ENCODE data around the gene RHOH. TPM values are rescaled to one million over a fixed set of nuclear protein-coding genes. Genes with fewer than 3 reads are reported as not detected.

RHOH gene
- total RNA-seq, 4 donors from 2014 or later: 0.26 TPM; not detected in 3

DNA sequence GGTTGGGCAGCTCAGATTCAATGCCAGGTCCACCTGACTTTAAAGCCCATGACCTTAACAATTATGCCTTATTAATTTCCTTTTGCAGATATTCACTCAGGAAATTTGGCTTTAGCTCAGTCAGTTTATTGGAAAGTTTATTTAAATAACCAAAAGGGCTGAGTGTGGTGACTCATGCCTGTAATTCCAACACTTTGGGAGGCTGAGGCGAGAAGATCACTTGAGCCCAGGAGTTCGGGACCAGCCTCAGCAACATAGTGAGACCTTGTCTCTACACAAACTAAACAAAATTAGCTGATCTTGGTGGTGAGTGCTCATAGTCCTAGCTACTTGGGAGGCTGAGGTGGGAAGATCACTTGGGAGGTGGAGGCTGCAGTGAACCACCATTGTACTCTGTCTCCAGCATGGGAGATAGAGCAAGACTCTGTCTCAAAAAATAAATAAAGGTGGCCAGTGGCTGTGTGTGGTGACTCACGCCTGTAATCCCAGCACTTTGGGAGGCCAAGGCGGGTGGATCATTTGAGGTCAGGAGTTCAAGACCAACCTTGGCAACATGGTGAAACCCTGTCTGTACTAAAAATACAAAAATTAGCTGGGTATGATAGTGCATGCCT, 43.3 kb downstream of the RHOH start:
- intact Hi-C loops (cut with DNase I; ENCODE audit: low total_unique reads) (no loop called here), in situ Hi-C loops (cut with MboI; ENCODE audit: low sequenced_read_pairs in 4 of 4) (no loop called here)
- TF ChIP-seq, protein P1, sequence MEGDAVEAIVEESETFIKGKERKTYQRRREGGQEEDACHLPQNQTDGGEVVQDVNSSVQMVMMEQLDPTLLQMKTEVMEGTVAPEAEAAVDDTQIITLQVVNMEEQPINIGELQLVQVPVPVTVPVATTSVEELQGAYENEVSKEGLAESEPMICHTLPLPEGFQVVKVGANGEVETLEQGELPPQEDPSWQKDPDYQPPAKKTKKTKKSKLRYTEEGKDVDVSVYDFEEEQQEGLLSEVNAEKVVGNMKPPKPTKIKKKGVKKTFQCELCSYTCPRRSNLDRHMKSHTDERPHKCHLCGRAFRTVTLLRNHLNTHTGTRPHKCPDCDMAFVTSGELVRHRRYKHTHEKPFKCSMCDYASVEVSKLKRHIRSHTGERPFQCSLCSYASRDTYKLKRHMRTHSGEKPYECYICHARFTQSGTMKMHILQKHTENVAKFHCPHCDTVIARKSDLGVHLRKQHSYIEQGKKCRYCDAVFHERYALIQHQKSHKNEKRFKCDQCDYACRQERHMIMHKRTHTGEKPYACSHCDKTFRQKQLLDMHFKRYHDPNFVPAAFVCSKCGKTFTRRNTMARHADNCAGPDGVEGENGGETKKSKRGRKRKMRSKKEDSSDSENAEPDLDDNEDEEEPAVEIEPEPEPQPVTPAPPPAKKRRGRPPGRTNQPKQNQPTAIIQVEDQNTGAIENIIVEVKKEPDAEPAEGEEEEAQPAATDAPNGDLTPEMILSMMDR (IDR thresholded peaks at IDR 0.05 in 4 of 5, conservative IDR thresholded peaks at IDR 0.05 in 1 of 5): no peak
- no peak for TF ChIP-seq POLR2A (IDR thresholded peaks at IDR 0.05)
- Histone ChIP-seq H3K27ac (no peak overlapping the region), H3K9me3 (no peaks in the 10 kb centered on the region), H3K36me3 (no peaks in the 10 kb centered on the region), H3K27me3 (no peaks in the 10 kb centered on the region), H3K4me1 (no peaks in the 10 kb centered on the region), H3K4me3 (no peak overlapping the region)
- ATAC-seq (no peak), DNase-seq (no peak)

DNA sequence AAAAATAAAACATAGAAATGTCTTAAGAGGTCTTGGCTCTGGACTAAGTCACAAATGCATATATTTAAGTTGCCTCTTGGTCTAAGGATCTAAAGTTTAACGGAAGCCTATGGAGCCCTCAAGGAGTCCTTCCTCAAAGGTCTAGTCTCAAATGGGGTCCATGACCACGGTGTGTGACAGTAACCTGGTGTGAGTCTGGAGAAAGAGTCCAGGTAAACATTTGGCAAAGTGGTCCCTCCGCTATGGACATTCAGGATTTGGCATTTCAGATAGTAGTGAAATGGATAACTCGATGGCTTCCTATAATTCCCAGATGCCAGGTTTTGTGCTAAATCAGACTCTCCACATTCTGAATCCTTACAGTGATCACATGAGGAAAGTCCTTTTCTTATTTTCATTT, 44.2 kb downstream of the RHOH start:
- H3K27ac ChIP-seq: no peak overlapping the region
- intact Hi-C loops (cut with DNase I; ENCODE audit: low total_unique reads): no loop called here
- no peak for DNase-seq
- H3K4me1 ChIP-seq: no peaks in the 10 kb centered on the region
- H3K27me3 ChIP-seq: no peaks in the 10 kb centered on the region
- H3K36me3 ChIP-seq: no peaks in the 10 kb centered on the region
- in situ Hi-C loops (cut with MboI; ENCODE audit: low sequenced_read_pairs in 4 of 4): no loop called here
- H3K9me3 ChIP-seq: no peaks in the 10 kb centered on the region
- no peak overlapping the region for H3K4me3 ChIP-seq
- no peak for ATAC-seq
- TF ChIP-seq, protein P1 (IDR thresholded peaks at IDR 0.05 in 4 of 5, conservative IDR thresholded peaks at IDR 0.05 in 1 of 5): no peak
- no peak for TF ChIP-seq POLR2A (IDR thresholded peaks at IDR 0.05)

DNA sequence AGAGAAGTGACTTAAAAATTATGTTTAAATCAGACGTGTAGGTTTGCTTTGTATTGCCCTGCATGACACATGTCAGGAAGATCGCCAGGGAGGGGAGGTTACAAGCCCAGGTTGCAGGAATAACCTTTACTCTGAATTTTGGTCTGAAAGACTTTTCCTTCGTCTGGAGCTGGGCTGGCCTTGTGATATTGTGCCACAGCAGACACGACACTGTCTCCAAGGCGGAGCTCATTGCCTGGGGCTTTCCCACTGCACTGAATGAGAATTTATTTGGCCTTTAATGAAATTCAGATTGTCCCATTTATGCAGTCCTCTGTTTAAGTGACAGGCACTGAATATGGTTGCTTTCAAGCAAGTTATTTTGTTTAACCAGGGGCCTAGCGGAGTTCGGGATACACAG, 45.1 kb downstream of the RHOH start:
- DNase-seq: no peak
- no peak for ATAC-seq
- intact Hi-C loops (cut with DNase I; ENCODE audit: low total_unique reads) (no loop called here), in situ Hi-C loops (cut with MboI; ENCODE audit: low sequenced_read_pairs in 4 of 4) (no loop called here)
- no peaks in the 10 kb centered on the region for H3K36me3 ChIP-seq
- TF ChIP-seq POLR2A (IDR thresholded peaks at IDR 0.05): no peak
- TF ChIP-seq, protein P1 (IDR thresholded peaks at IDR 0.05 in 4 of 5, conservative IDR thresholded peaks at IDR 0.05 in 1 of 5): no peak
- no peak overlapping the region for H3K27ac ChIP-seq
- H3K4me3 ChIP-seq: no peak overlapping the region
- no peaks in the 10 kb centered on the region for H3K9me3 ChIP-seq
- no peaks in the 10 kb centered on the region for H3K27me3 ChIP-seq
- no peaks in the 10 kb centered on the region for H3K4me1 ChIP-seq

DNA sequence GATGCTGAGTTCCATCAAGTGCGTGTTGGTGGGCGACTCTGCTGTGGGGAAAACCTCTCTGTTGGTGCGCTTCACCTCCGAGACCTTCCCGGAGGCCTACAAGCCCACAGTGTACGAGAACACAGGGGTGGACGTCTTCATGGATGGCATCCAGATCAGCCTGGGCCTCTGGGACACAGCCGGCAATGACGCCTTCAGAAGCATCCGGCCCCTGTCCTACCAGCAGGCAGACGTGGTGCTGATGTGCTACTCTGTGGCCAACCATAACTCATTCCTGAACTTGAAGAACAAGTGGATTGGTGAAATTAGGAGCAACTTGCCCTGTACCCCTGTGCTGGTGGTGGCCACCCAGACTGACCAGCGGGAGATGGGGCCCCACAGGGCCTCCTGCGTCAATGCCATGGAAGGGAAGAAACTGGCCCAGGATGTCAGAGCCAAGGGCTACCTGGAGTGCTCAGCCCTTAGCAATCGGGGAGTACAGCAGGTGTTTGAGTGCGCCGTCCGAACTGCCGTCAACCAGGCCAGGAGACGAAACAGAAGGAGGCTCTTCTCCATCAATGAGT, 46.6 kb downstream of the RHOH start:
- H3K4me3 ChIP-seq: no peak overlapping the region
- H3K27me3 ChIP-seq: no peaks in the 10 kb centered on the region
- intact Hi-C loops (cut with DNase I; ENCODE audit: low total_unique reads): no loop called here
- no peaks in the 10 kb centered on the region for H3K9me3 ChIP-seq
- no peaks in the 10 kb centered on the region for H3K36me3 ChIP-seq
- ATAC-seq (no peak), DNase-seq (no peak)
- no peak overlapping the region for H3K27ac ChIP-seq
- in situ Hi-C loops (cut with MboI; ENCODE audit: low sequenced_read_pairs in 4 of 4): no loop called here
- no peak for TF ChIP-seq POLR2A (IDR thresholded peaks at IDR 0.05)
- TF ChIP-seq, protein P1 (IDR thresholded peaks at IDR 0.05 in 4 of 5, conservative IDR thresholded peaks at IDR 0.05 in 1 of 5): no peak
- H3K4me1 ChIP-seq: no peaks in the 10 kb centered on the region

DNA sequence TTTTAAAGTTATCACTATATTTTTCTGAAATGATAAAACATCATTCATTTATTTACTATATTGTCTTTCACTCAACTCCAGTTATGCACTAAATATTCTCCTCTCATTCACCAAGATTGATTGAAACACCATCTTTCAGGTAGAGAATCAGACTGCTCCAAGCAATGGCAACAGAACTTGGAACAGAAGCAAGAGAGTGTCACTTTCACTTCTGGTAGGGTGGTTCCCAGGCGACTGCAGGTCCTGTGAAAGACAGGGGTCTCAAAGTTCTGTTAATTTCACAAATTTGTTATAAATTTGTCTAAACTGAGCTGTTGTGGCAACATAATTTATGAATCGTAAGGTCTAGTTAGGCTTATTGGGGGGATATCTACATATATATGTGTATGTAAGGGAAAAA, 47.8 kb downstream of the RHOH start:
- no peak overlapping the region for H3K27ac ChIP-seq
- ATAC-seq (no peak), DNase-seq (no peak)
- no peaks in the 10 kb centered on the region for H3K27me3 ChIP-seq
- intact Hi-C loops (cut with DNase I; ENCODE audit: low total_unique reads): no loop called here
- no peak overlapping the region for H3K4me3 ChIP-seq
- H3K4me1 ChIP-seq: no peaks in the 10 kb centered on the region
- in situ Hi-C loops (cut with MboI; ENCODE audit: low sequenced_read_pairs in 4 of 4): no loop called here
- TF ChIP-seq, protein P1 (IDR thresholded peaks at IDR 0.05 in 4 of 5, conservative IDR thresholded peaks at IDR 0.05 in 1 of 5): no peak
- no peak for TF ChIP-seq POLR2A (IDR thresholded peaks at IDR 0.05)
- no peaks in the 10 kb centered on the region for H3K36me3 ChIP-seq
- H3K9me3 ChIP-seq: no peaks in the 10 kb centered on the region
